Measurements from ENCODE around the gene TMEM169.
A peak's percentile ranks its signal among the peaks of the same experiment; 100 is the strongest.

TMEM169 gene

DNA sequence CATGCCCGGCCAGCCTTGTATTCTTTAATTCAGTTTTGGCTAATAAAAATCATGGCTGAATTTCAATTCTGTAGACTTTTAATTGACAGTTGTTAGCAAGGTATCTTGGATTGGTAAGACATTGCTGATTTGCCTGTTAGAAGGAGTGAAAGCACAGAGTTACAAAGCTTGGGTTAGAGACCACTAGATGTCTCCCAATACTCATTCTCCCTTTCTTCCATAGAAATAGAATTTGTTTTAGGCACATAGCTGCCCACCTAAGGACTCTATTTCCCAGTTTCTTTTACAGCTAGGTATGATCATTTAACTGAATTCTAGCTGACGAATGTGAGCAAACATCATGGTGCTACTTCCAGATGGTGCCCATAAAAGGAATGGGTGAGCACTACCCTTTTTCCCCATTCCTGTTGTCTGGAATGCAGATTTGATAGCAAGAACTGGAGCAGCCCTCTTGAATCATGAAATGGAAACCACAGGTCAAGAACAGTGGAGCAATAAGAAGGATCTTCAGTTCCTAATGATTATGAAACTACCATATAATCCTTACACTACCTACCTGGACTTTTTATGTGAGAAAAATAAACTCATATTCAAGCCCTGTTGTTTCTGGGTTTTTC is 17.6 kb upstream of the TMEM169 start:
- DNase-seq (ENCODE audit: low read depth): peak; percentile 22
- H3K4me3 ChIP-seq (ENCODE audit: low read depth, low read length): no peak overlapping the region
- no peak for TF ChIP-seq MYC (IDR thresholded peaks at IDR 0.05; ENCODE audit: low read depth, low read length)

DNA sequence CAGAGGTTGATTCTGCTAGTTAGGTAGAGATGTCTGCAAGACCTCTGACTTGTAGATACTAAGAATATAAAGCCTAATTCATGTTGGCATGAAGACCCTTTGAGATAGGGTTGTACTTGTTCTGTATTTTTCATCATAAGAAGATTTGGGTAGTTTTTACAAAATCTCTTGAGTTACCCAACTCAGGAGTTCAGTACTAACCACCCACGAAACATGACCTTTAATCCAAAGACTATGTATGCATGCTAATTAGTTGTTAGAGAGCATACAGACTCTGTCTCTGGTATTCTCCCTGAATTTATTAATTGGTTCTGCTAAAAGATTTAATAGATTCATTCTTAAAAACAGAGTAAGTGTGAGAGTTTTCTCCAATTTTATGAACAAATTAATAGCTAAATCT is 17.1 kb upstream of the TMEM169 start:
- no peak overlapping the region for H3K4me3 ChIP-seq (ENCODE audit: low read depth, low read length)
- no peak for DNase-seq (ENCODE audit: low read depth)
- TF ChIP-seq POLR2A (IDR thresholded peaks at IDR 0.05; ENCODE audit: extremely low read depth, insufficient read length): no peak
- TF ChIP-seq, protein P1, sequence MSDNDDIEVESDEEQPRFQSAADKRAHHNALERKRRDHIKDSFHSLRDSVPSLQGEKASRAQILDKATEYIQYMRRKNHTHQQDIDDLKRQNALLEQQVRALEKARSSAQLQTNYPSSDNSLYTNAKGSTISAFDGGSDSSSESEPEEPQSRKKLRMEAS (IDR thresholded peaks at IDR 0.05; ENCODE audit: low read depth, low read length): no peak
- TF ChIP-seq, protein P2, sequence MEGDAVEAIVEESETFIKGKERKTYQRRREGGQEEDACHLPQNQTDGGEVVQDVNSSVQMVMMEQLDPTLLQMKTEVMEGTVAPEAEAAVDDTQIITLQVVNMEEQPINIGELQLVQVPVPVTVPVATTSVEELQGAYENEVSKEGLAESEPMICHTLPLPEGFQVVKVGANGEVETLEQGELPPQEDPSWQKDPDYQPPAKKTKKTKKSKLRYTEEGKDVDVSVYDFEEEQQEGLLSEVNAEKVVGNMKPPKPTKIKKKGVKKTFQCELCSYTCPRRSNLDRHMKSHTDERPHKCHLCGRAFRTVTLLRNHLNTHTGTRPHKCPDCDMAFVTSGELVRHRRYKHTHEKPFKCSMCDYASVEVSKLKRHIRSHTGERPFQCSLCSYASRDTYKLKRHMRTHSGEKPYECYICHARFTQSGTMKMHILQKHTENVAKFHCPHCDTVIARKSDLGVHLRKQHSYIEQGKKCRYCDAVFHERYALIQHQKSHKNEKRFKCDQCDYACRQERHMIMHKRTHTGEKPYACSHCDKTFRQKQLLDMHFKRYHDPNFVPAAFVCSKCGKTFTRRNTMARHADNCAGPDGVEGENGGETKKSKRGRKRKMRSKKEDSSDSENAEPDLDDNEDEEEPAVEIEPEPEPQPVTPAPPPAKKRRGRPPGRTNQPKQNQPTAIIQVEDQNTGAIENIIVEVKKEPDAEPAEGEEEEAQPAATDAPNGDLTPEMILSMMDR (IDR thresholded peaks at IDR 0.05; ENCODE audit: low read depth, low read length): no peak

DNA sequence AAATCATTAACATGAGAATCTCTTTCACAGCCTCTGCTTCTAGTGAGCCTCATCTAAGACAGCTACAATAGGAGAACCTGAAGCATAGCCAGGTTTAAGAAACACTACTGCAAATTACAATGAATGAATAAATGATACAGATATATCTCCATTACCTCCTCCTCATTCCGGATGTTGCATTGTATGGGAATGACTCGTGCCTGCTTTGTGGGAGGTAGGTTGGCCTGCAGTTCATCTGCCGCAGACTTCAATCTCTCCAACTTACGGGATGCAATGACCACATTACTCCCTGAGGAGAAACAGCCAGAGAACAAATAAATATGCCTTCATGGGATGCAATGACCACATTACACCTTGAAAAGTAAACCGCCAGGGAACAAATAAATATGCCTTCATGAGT is 15.5 kb upstream of the TMEM169 start:
- DNase-seq (ENCODE audit: low read depth): no peak
- H3K4me3 ChIP-seq (ENCODE audit: low read depth, low read length): no peak overlapping the region
- TF ChIP-seq, protein P1 (IDR thresholded peaks at IDR 0.05; ENCODE audit: low read depth, low read length): no peak
- TF ChIP-seq POLR2A (IDR thresholded peaks at IDR 0.05; ENCODE audit: extremely low read depth, insufficient read length) (no peak), MYC (IDR thresholded peaks at IDR 0.05; ENCODE audit: low read depth, low read length) (no peak)
- TF ChIP-seq, protein P2 (IDR thresholded peaks at IDR 0.05; ENCODE audit: low read depth, low read length): no peak

DNA sequence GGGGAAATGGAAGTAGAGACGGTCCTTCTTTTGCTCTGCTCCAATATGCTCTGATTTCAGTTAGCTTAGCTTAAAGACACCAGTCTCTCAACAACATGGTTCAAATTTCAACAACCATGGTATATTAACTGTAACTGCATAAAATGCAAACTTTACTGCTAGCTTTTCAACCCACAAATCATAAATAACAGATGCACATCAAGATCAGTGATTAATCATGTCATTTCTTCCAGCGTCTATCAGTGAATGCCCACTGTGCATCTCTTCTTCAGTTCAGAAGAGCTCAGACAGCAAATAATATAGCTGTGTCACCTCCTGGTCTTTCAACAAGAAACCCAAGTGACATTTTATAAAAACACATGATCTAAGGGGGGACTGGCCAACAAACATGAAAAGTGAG is 12.7 kb upstream of the TMEM169 start:
- H3K4me3 ChIP-seq (ENCODE audit: low read depth, low read length): no peak overlapping the region
- TF ChIP-seq, protein P2 (IDR thresholded peaks at IDR 0.05; ENCODE audit: low read depth, low read length): no peak
- TF ChIP-seq MYC (IDR thresholded peaks at IDR 0.05; ENCODE audit: low read depth, low read length): no peak
- TF ChIP-seq, protein P1 (IDR thresholded peaks at IDR 0.05; ENCODE audit: low read depth, low read length): no peak
- TF ChIP-seq POLR2A (IDR thresholded peaks at IDR 0.05; ENCODE audit: extremely low read depth, insufficient read length): no peak
- DNase-seq (ENCODE audit: low read depth): no peak

DNA sequence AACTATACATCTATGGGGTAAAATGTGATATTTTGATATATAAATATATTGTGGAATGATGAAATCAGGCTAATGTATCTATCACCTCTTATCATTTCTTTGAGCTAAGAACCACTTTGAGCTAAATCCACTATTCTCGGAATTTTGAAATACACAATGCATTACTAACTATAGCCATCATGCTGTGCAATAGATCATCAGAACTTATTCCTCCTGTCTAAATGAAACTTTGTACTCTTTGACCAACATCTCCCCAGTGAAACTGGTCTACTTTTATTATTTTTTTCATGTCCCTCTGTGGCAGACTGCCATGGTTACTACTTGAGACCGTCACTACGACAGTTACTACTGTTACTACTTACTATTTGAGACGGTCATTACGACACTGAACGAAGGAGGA is 11.5 kb upstream of the TMEM169 start:
- no peak for DNase-seq (ENCODE audit: low read depth)
- no peak overlapping the region for H3K4me3 ChIP-seq (ENCODE audit: low read depth, low read length)
- TF ChIP-seq, protein P1 (IDR thresholded peaks at IDR 0.05; ENCODE audit: low read depth, low read length): no peak
- TF ChIP-seq, protein P2 (IDR thresholded peaks at IDR 0.05; ENCODE audit: low read depth, low read length): no peak
- TF ChIP-seq MYC (IDR thresholded peaks at IDR 0.05; ENCODE audit: low read depth, low read length) (no peak), POLR2A (IDR thresholded peaks at IDR 0.05; ENCODE audit: extremely low read depth, insufficient read length) (no peak)

DNA sequence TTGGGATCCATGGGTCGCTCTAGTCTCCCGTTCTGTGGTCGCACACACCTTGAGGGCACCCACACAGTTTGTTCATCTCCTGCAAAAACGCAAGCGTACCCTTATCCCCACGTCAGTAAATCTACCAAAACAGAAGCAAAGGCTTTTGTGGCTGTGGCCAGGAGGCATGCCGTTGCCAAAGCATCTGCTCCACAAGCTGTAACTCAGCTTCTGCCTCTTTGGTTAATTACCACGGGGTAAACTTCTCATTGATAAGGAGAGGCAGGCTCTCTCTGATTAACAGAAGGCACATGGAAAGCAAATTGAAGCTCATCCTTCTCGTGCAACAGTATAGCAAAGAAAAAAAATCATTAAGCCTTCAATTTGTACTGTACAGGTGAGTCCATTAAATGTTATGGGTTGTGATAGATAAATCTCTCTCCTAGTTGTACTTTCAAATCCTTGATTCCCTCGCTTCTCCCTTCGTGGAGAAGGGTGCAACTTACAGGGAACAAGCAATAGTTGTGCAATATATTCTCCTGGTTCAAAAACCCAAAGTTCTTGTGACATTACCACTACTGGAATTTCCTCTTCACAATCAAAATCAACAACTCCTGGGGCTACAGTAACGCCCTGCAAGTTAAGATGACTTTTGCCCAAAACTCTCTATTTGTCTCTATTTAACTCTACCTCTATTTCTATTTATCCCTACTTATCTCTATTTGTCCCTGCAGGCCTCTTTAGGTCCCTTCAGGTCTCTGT is 10.4 kb upstream of the TMEM169 start:
- no peak overlapping the region for H3K4me3 ChIP-seq (ENCODE audit: low read depth, low read length)
- no peak for DNase-seq (ENCODE audit: low read depth)
- TF ChIP-seq, protein P2 (IDR thresholded peaks at IDR 0.05; ENCODE audit: low read depth, low read length): no peak
- TF ChIP-seq, protein P1 (IDR thresholded peaks at IDR 0.05; ENCODE audit: low read depth, low read length): no peak
- TF ChIP-seq POLR2A (IDR thresholded peaks at IDR 0.05; ENCODE audit: extremely low read depth, insufficient read length) (no peak), MYC (IDR thresholded peaks at IDR 0.05; ENCODE audit: low read depth, low read length) (no peak)
